Breast epithelium (tissue), 4 donors: ENCODE data around the gene PBRM1. TPM values are rescaled to one million over a fixed set of nuclear protein-coding genes. Genes with fewer than 3 reads are reported as not detected.
A peak's percentile ranks its signal among the peaks of the same experiment; 100 is the strongest.

Experiments used
- DNase-seq, 2 donors: peaks; one replicate each; pipeline ENCODE4 v3.0.0-alpha.2; 2019; ENCODE audit warnings: low spot score in 2 of 2
- H3K27ac ChIP-seq, 2 donors: fragments of 200-600 bp; sonication (generic) in 1 of 2; one replicate each; pipeline ENCODE4 v1.5.1; 2016 to 2019; ENCODE audit warnings: mild to moderate bottlenecking in 1 of 2
- H3K27me3 ChIP-seq, 2 donors: fragments of 200-600 bp; sonication (generic) in 1 of 2; one replicate each; pipeline versions ENCODE4 v1.5.1 to v1.6.0; 2017 to 2019; ENCODE audit warnings: control low read depth in 1 of 2, mild to moderate bottlenecking in 1 of 2
- H3K36me3 ChIP-seq: fragments of 200-600 bp; one replicate; pipeline ENCODE4 v1.5.1; 2019
- H3K4me1 ChIP-seq, 2 donors: fragments of 200-600 bp; sonication (generic); one replicate each; pipeline ENCODE4 v1.5.1; 2016 to 2019; ENCODE audit warnings: control low read depth in 1 of 2
- H3K4me3 ChIP-seq, 3 donors: fragments of 200-600 bp; sonication (generic); 1 replicate in 2 of 3; 2 replicates in 1 of 3; pipeline ENCODE4 v1.5.1; 2016 to 2019; ENCODE audit warnings: mild to moderate bottlenecking in 3 of 3, moderate library complexity in 2 of 3
- H3K9me3 ChIP-seq, 2 donors: fragments of 200-600 bp; sonication (generic) in 1 of 2; one replicate each; pipeline ENCODE4 v1.5.1; 2016 to 2019; ENCODE audit warnings: control low read depth in 1 of 2
- CTCF ChIP-seq, 3 donors: fragments of 450-650 bp; IDR thresholded peaks; one replicate each; pipeline ENCODE4 v1.5.1; 2016 to 2017; ENCODE audit warnings: antibody characterized with exemption in 3 of 3, mild to moderate bottlenecking in 3 of 3, moderate library complexity in 3 of 3
- POLR2A ChIP-seq: fragments of 450-650 bp; IDR thresholded peaks from one replicate; pipeline ENCODE4 v1.6.1; 2016; ENCODE audit warnings: antibody characterized with exemption, mild to moderate bottlenecking, moderate library complexity
- POLR2AphosphoS5 ChIP-seq, 3 donors: sonication (generic); formaldehyde crosslinking; IDR thresholded peaks; one replicate each; pipeline ENCODE4 v1.6.1; 2017; ENCODE audit warnings: antibody characterized with exemption in 3 of 3
- intact Hi-C: fragments of 100-400 bp; cut with DNase I; formaldehyde crosslinking; loops from one replicate; pipeline ENCODE4 v1.15.1; 2023; ENCODE audit warnings: low total_unique reads
- total RNA-seq, 3 donors: library from RNA; depleted of rRNA; stranded (reverse); fragments of >200 nt; gene quantifications; one replicate each; pipeline ENCODE4 v1.1.0, GENCODE V29; 2016

Gene PBRM1
- total RNA-seq, 3 donors from 2014 or later: 81.0 to 98.7 (median 98.6) TPM

- intact Hi-C loops: no loop called here
- Histone ChIP-seq H3K27me3 (no peaks in the 10 kb centered on the region), H3K27ac (peak overlapping the region; percentile 75 to 79), H3K4me3 (peak overlapping the region in 2 of 3 donors; percentile 39 to 58), H3K4me1 (peaks cover 3 to 12% of the 10 kb centered on the region in 2 donors), H3K36me3 (no peaks in the 10 kb centered on the region), H3K9me3 (no peaks in the 10 kb centered on the region)
- no peak for TF ChIP-seq CTCF (IDR thresholded peaks at IDR 0.05)
- no peak for TF ChIP-seq POLR2AphosphoS5 (IDR thresholded peaks at IDR 0.05)
- no peak for TF ChIP-seq POLR2A
- peak; percentile 60 to 62 for DNase-seq
These were observed 160.7 kb downstream of the PBRM1 start for GRCh38 chr3:52524752-52525679.

GRCh38 chr3:52524258-52524751, 161.4 kb downstream of the PBRM1 start:
- H3K27me3 ChIP-seq: no peaks in the 10 kb centered on the region
- DNase-seq: no peak
- intact Hi-C loops: no loop called here
- H3K27ac ChIP-seq: peak overlapping the region; percentile 75 to 79
- H3K36me3 ChIP-seq: no peaks in the 10 kb centered on the region
- no peak for TF ChIP-seq CTCF (IDR thresholded peaks at IDR 0.05)
- peaks cover 3 to 12% of the 10 kb centered on the region in 2 donors for H3K4me1 ChIP-seq
- H3K9me3 ChIP-seq: no peaks in the 10 kb centered on the region
- H3K4me3 ChIP-seq: no peak overlapping the region

DNA sequence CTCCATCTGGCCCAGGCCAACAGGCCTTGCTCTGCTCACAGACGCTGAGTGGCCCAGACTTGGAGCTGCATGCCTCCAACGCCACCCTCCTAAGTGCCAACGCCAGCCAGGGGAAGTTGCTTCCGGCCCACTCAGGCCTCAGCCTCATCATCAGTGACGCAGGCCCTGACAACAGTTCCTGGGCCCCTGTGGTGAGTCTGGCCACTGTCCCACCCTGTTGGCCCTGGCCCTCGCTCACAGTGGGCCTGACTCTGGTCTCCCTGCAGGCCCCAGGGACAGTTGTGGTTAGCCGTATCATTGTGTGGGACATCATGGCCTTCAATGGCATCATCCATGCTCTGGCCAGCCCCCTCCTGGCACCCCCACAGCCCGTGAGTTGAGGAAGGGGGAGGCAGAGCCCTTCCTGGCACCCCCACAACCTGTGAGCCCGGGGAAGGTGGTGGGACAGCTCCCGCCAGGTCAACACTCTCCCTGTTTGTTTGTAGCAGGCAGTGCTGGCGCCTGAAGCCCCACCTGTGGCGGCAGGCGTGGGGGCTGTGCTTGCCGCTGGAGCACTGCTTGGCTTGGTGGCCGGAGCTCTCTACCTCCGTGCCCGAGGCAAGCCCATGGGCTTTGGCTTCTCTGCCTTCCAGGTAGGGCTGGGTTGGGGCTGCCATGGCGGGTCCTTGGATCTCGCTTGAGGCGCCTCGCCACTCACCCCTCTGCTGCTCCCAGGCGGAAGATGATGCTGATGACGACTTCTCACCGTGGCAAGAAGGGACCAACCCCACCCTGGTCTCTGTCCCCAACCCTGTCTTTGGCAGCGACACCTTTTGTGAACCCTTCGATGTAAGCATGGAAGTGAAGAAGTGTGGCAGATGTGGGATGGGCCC, 162.1 kb downstream of the PBRM1 start:
- H3K4me3 ChIP-seq: no peak overlapping the region
- H3K36me3 ChIP-seq: no peaks in the 10 kb centered on the region
- no peak for TF ChIP-seq CTCF (IDR thresholded peaks at IDR 0.05)
- TF ChIP-seq POLR2AphosphoS5 (IDR thresholded peaks at IDR 0.05): no peak
- no peak for TF ChIP-seq POLR2A
- H3K4me1 ChIP-seq: peaks cover 3 to 12% of the 10 kb centered on the region in 2 donors
- no peaks in the 10 kb centered on the region for H3K9me3 ChIP-seq
- no peaks in the 10 kb centered on the region for H3K27me3 ChIP-seq
- DNase-seq: no peak
- intact Hi-C loops: no loop called here
- H3K27ac ChIP-seq: peak overlapping the region; percentile 29 to 75

DNA sequence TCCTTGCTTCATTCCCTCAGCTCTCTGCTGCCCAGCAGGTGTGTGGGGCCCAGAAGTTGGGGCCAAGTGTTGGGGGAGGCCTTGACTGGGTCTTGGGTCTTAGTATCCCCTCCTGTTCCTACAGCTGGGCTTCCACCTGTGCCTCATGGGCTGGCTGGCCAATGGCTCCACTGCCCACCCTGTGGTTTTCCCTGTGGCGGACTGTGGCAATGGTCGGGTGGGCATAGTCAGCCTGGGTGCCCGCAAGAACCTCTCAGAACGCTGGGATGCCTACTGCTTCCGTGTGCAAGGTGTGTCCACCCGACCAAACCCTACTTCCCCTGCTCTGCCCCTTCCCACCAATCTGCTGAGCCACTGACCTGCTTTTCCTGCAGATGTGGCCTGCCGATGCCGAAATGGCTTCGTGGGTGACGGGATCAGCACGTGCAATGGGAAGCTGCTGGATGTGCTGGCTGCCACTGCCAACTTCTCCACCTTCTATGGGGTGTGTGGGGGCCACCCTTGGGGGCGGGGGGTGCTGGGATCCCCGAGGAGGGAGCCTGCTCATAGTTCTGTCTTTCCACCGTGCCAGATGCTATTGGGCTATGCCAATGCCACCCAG, 163.0 kb downstream of the PBRM1 start:
- Histone ChIP-seq H3K4me3 (no peak overlapping the region), H3K4me1 (peaks cover 3 to 12% of the 10 kb centered on the region in 2 donors), H3K27me3 (no peaks in the 10 kb centered on the region), H3K9me3 (no peaks in the 10 kb centered on the region), H3K36me3 (no peaks in the 10 kb centered on the region), H3K27ac (peak overlapping the region in 1 of 2 donors; percentile 3)
- no peak for DNase-seq
- no peak for TF ChIP-seq CTCF (IDR thresholded peaks at IDR 0.05)
- TF ChIP-seq POLR2A: no peak
- TF ChIP-seq POLR2AphosphoS5 (IDR thresholded peaks at IDR 0.05): no peak
- intact Hi-C loops: no loop called here
